HepG2 (cell line): ENCODE data around the gene TTC23. TPM values are rescaled to one million over a fixed set of nuclear protein-coding genes. Genes with fewer than 3 reads are reported as not detected.

Experiments used
- ATF7-NPFF ChIP-seq: sonication (generic); formaldehyde crosslinking; IDR thresholded peaks from 2 replicates; pipeline ENCODE4 v1.8.1; 2023; ENCODE audit warnings: mild to moderate bottlenecking, low read depth, missing genetic modification reagents, moderate library complexity
- HNF4G ChIP-seq, 2 experiments: sonication (generic) in 1 of 2; formaldehyde crosslinking in 1 of 2; IDR thresholded peaks; 2 replicates each; pipeline versions ENCODE4 v1.4.0 to v1.6.1; 2011 to 2020; ENCODE audit warnings: borderline replicate concordance in 2 of 2, low read depth in 2 of 2, mild to moderate bottlenecking in 2 of 2, low read length in 1 of 2, missing genetic modification reagents in 1 of 2, moderate library complexity in 1 of 2
- HOXA3 ChIP-seq: sonication (generic); formaldehyde crosslinking; IDR thresholded peaks from 2 replicates; pipeline ENCODE4 v1.5.0; 2020; ENCODE audit warnings: missing genetic modification reagents
- MAX ChIP-seq: IDR thresholded peaks from 2 replicates; pipeline ENCODE4 v1.6.1; 2012; ENCODE audit warnings: inconsistent platforms
- SP4 ChIP-seq: sonication (generic); formaldehyde crosslinking; IDR thresholded peaks from 2 replicates; pipeline ENCODE4 v1.8.1; 2023; ENCODE audit warnings: mild to moderate bottlenecking, missing genetic modification reagents
- YY1 ChIP-seq: IDR thresholded peaks from 2 replicates; pipeline ENCODE4 v1.6.1; 2011; ENCODE audit warnings: low read length, low read depth, moderate library complexity, mild to moderate bottlenecking; ENCODE audit not compliant: insufficient read depth, insufficient replicate concordance
- ZBTB14 ChIP-seq: sonication (generic); formaldehyde crosslinking; IDR thresholded peaks from 2 replicates; pipeline ENCODE4 v1.4.0; 2020; ENCODE audit warnings: missing genetic modification reagents
- ZNF20 ChIP-seq: sonication (generic); formaldehyde crosslinking; IDR thresholded peaks from 2 replicates; pipeline ENCODE4 v1.4.0; 2020; ENCODE audit warnings: mild to moderate bottlenecking, moderate library complexity, missing genetic modification reagents
- ZNF407 ChIP-seq: sonication (generic); formaldehyde crosslinking; IDR thresholded peaks from one replicate; pipeline ENCODE4 v1.5.1; 2020; ENCODE audit warnings: mild to moderate bottlenecking, missing genetic modification reagents; ENCODE audit errors: not compliant biosample characterization
- ZNF619 ChIP-seq: sonication (generic); formaldehyde crosslinking; IDR thresholded peaks from 2 replicates; pipeline ENCODE4 v1.4.0; 2020; ENCODE audit warnings: mild to moderate bottlenecking, missing genetic modification reagents
- ZNF772 ChIP-seq: sonication (generic); formaldehyde crosslinking; IDR thresholded peaks from 2 replicates; pipeline ENCODE4 v1.5.0; 2020; ENCODE audit warnings: mild to moderate bottlenecking, missing genetic modification reagents
- ZNF780A ChIP-seq: sonication (generic); formaldehyde crosslinking; IDR thresholded peaks from 2 replicates; pipeline ENCODE4 v1.8.0; 2022; ENCODE audit warnings: mild to moderate bottlenecking, missing genetic modification reagents, moderate library complexity
- polyA plus RNA-seq, 8 experiments: library from polyadenylated mRNA; depleted of rRNA in 3 of 8; stranded (reverse) in 7 of 8; unstranded in 1 of 8; fragments of >200 nt; fragmentation: Illumina TruSeq in 4 of 8; extraction: Trizol in 4 of 8; gene quantifications; 2 replicates each; pipeline versions ENCODE4 v1.2.1 to v1.2.3, GENCODE V29; 2011 to 2016; ENCODE audit warnings: low read depth in 4 of 8, missing spikeins in 1 of 8, mixed read lengths in 1 of 8; ENCODE audit not compliant: insufficient read depth in 1 of 8
- total RNA-seq, 5 experiments: library from RNA; depleted of rRNA; stranded (reverse); fragments of >200 nt; fragmentation: Illumina TruSeq; extraction: Trizol; gene quantifications; 2 replicates each; pipeline ENCODE4 v1.2.3, GENCODE V29; 2016; ENCODE audit warnings: low read depth in 1 of 5
- TF ChIP-seq, protein P1 (sequence below): sonication (generic); formaldehyde crosslinking; IDR thresholded peaks from 2 replicates; pipeline ENCODE4 v1.5.0; 2020; ENCODE audit warnings: missing genetic modification reagents

Gene TTC23
- total and polyA plus RNA-seq, 2 of the 13 experiments (the other 11 are each of a cell fraction or from before 2014, with no cell fraction given): 1.6 to 11.7 TPM

- TF ChIP-seq ZNF619 (CRISPR knock-in tag) (no peak), SP4 (peak; percentile 83; the same call in 1 of the 2 replicates), ZNF780A (CRISPR knock-in tag) (no peak), ATF7-NPFF (CRISPR knock-in tag) (peak; percentile 83), ZNF407 (CRISPR knock-in tag) (no peak), ZNF772 (CRISPR knock-in tag) (peak; percentile 54; the same call in 1 of the 2 replicates), HNF4G (IDR thresholded peaks at IDR 0.05; ENCODE audit: borderline replicate concordance, low read depth, low read length) (0 out of 2 replicates have a peak, but pooled peaks have one; percentile 15), HNF4G (CRISPR knock-in tag; IDR thresholded peaks at IDR 0.05; ENCODE audit: borderline replicate concordance, low read depth) (no peak; the same call in 1 of the 2 replicates), MAX (peak; percentile 90), ZBTB14 (CRISPR knock-in tag) (peak; percentile 43; the same call in 1 of the 2 replicates), HOXA3 (CRISPR knock-in tag) (0 out of 2 replicates have a peak, but pooled peaks have one; percentile 77), YY1 (peak; percentile 78), ZNF20 (CRISPR knock-in tag) (no peak)
- TF ChIP-seq, protein P1, sequence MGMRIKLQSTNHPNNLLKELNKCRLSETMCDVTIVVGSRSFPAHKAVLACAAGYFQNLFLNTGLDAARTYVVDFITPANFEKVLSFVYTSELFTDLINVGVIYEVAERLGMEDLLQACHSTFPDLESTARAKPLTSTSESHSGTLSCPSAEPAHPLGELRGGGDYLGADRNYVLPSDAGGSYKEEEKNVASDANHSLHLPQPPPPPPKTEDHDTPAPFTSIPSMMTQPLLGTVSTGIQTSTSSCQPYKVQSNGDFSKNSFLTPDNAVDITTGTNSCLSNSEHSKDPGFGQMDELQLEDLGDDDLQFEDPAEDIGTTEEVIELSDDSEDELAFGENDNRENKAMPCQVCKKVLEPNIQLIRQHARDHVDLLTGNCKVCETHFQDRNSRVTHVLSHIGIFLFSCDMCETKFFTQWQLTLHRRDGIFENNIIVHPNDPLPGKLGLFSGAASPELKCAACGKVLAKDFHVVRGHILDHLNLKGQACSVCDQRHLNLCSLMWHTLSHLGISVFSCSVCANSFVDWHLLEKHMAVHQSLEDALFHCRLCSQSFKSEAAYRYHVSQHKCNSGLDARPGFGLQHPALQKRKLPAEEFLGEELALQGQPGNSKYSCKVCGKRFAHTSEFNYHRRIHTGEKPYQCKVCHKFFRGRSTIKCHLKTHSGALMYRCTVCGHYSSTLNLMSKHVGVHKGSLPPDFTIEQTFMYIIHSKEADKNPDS: no peak
Observed at GRCh38 chr15:99104788-99105513, 144.4 kb downstream of the TTC23 start, which contains the start of gene SYNM (continued).
